Stimulated activated CD4-positive, alpha-beta T cell treated with anti-CD3 and anti-CD28 coated beads, Interleukin-2, amount 100 ng/mL, for 4 hours (primary cell): ENCODE measurements around the gene MTHFD1L.

Experiments
- DNase-seq: peaks from one replicate; pipeline ENCODE4 v3.0.0-alpha.2; 2020; ENCODE audit warnings: low read depth

Gene MTHFD1L

GRCh38 chr6:150866147-150866990 lies 867 bp downstream of the MTHFD1L start:
- peak; percentile 84 for DNase-seq

DNA sequence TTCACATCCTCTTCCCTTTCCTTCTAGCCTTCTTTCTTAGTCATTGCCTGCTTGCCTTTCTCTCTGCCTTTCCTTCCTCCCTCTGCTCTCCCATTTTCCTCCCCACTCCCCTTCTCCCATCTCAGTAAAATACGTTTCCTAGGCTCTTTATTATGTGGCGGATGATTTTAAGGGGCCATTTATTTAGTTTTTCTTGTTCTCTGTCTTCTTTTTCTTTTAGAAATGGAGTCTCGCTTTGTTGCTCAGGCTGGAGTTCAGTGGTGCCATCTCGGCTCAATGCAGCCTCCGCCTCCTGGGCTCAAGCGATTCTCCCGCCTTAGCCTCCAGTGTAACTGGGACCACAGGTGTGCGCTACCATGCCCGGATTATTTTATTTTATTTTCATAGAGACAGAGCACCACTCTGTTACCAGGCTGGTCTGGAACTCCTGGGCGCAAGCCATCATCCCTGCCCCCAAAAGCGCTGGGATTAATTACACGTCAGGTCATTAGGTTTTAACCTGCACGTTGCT lies 1.5 kb downstream of the MTHFD1L start:
- no peak for DNase-seq

GRCh38 chr6:150868759-150869158 lies 3.3 kb downstream of the MTHFD1L start:
- DNase-seq: no peak

DNA sequence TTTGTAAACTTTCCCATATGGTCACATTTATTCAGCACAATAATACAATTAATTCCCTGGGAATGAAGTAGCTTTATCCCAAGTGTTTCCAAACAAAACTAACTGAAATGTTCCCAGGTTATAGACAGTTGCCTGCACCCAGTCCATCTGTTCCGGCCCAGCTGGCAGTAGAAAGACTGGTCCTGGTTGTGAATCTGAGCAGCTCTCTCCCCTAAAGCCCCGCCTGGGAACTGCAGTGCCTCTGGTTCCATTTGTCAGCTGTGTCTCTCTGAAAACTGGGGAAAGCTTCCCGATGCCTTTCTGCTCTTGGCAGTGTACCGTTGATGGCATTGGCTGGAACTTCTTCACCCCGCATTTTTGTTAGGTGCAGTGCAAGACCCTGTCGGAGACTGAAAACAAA lies 8.7 kb downstream of the MTHFD1L start:
- DNase-seq: no peak

DNA sequence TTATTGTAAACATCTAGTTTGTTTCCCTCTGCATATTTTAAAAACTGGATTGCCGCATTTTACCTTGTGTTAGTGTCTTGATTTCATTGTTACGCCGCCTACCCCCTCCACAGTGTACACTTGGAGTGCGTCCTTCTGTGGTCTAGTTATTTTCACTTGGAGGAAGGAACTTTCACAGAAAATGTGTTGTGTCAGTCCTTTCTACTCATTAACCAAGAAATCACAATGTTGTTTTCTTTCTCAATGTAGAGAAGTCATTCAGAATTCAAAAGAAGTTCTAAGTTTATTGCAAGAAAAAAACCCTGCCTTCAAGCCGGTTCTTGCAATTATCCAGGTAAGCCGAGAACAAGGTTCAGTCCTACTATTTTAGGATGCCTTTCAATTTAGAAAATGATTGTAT lies 10.3 kb downstream of the MTHFD1L start:
- DNase-seq: no peak

GRCh38 chr6:150876598-150876997 lies 11.1 kb downstream of the MTHFD1L start:
- no peak for DNase-seq

GRCh38 chr6:150877928-150878327 lies 12.4 kb downstream of the MTHFD1L start:
- DNase-seq: no peak

- DNase-seq: no peak
These were observed 13.1 kb downstream of the MTHFD1L start for GRCh38 chr6:150878347-150879213.

DNA sequence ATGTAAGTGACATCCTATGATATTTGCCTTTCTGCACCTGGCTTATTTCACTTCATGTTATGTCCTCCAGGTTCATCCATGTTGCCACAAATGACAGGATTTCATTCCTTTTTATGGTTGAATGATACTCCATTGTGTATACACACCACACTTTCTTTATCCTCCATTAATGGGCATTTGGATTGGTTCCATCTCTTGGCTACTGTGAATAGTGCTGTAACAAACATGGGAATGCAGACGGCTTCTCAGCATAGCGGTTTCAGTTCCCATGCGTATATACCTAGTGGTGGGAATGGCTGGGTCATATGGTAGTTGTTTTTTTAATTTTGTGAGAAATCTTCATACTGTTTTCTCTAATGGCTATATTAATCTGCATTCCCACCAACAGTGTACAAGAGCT lies 14.8 kb downstream of the MTHFD1L start:
- no peak for DNase-seq

DNA sequence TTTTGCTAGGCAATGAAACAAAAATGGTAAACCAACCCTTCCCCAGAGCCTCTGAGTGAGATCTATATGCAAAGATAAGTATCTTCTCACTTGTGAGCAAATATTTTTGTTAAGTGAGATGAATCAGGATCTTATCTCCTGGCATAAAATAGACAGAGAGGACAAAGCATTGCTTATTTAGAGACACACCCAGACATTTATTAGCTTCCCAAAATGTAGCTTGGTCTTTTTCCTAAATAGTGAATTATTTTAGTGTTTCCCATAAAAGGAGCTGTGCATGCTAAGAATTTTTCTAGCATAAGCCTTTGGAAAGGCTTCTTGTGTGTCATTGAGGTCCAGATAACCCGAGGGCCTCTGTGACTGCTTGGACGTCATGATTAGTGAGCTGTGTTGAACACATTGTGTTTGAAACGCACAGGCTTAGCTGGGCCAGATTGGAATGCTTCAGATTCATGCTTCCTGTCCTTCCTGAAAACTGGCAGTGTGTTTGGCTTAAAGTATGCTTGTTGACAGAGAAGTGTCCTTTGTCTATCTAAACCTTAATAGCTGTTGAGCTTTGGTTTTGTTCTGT lies 16.5 kb downstream of the MTHFD1L start:
- DNase-seq: no peak

DNA sequence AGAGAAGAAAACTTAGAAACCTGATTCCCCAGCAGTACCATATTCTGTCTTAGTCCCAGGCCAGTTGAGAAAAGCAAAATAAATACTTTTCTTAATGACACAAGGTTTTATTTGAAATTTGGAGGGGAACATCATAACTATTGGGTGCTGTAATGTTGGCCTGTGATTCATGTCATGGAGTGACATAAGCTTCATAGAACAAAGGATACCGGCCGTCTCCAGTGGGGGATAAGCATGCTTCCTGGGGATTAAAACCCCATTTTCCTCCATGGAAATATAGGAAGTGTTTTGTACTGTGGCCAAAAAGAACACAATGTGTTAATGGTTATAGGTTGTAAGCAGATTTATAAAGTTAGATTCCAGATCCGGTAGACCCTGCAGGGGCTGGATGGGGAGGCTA lies 18.0 kb downstream of the MTHFD1L start:
- DNase-seq: no peak

- DNase-seq: no peak
These were observed 20.7 kb downstream of the MTHFD1L start for GRCh38 chr6:150886155-150886554.

- no peak for DNase-seq
These were observed 22.6 kb downstream of the MTHFD1L start for GRCh38 chr6:150887978-150888563.

DNA sequence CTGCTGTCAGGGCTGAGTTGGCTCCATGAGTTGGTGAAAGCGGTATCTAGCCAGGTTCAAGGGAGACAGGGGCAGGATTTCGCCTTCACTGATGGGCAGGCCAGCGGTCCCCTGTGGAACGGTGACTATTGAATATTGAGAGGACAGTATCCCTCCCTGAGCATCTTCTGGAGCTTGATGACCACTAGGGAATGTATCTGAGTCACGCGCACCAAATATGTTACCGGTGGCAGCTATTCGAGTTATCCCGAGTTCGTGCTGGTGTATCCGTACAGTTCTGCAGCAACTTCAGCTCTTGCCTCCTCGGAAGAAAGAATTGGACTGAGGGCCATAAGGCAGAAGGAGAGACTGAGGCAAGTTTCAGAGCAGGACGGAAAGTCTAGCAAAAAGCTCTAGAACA lies 24.8 kb downstream of the MTHFD1L start:
- DNase-seq: no peak

- peak; percentile 29 for DNase-seq
These were observed 26.5 kb downstream of the MTHFD1L start for GRCh38 chr6:150891888-150892485.

DNA sequence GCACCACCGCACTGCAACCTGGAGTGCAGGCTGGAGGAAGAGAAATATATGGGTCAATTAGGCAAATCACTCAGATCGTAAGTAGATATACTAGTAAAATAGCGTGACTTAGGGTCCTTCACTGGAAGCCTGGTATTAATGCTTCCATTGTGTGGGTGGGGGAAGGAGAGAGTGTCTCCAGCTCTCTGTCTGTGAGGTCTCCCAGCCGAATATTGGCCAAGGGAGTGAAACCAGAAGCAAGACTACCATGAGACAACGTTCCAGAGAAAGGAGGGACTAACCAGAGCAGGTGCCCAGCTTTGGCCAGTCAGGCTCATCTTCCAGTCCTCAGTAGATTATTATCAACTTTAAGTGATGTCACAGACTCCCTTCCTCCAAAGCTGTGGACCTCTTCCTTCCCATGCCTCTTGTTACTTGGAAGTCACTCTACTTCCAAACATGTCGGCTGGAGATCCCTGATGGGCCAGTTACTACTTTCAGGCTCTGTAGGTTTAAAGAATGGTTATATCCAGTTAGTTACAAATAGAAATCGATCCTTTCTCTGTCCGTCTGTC lies 28.8 kb downstream of the MTHFD1L start:
- no peak for DNase-seq

DNA sequence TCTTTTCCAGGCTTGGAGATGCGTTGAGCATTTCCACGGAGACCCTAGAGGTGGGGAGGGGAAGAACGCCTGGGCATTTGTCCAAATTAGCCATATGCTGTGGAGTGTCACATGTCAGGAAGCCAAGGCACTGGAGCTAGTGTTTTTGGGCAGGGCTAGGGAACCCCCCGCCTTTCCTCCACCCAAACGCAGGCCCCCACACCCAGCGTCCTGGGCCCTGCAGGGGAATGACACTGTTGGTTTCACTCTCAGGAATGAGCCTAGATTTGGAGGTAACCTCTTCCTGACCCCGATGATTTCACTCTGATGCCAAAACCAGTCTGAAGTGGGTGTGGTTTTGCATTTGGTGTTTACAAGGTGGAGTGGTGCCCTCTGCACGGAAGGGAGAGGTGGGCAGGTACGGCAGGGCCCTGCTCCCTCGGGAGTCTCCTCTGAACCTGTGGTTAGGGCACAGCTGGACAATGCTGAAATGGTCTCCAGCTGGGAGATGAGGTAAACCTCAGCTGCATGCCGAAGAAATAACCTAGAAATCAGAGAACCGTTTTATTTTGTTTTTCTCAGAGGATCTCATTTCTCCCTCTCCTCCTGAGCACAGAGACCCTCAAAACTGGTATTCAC lies 29.5 kb downstream of the MTHFD1L start:
- no peak for DNase-seq

GRCh38 chr6:150895928-150896632 lies 30.6 kb downstream of the MTHFD1L start:
- DNase-seq: no peak

GRCh38 chr6:150897400-150897943 lies 32.0 kb downstream of the MTHFD1L start:
- DNase-seq: no peak
